ENCODE measurements around the gene LDB2. TPM values are rescaled to one million over a fixed set of nuclear protein-coding genes. Genes with fewer than 3 reads are reported as not detected.

LDB2 gene
- total and polyA plus RNA-seq, 3 donors from 2014 or later = 14.6 to 17.8 (median 15.7) TPM

GRCh38 chr4:16818005-16818404, 80.4 kb downstream of the LDB2 start:
- H3K36me3 ChIP-seq (ENCODE audit: low read depth, missing control alignments) = no peaks in the 10 kb centered on the region
- TF ChIP-seq POLR2A (IDR thresholded peaks at IDR 0.05) = no peak
- TF ChIP-seq CTCF (IDR thresholded peaks at IDR 0.05) = no peak
- WGBS, 2 donors = 90 to 95% methylated on average over 3 of the region's 3 CpGs
- no peaks in the 10 kb centered on the region for H3K9me3 ChIP-seq
- intact Hi-C loops (cut with DNase I; ENCODE audit: low total_unique reads) = no loop called here
- H3K27me3 ChIP-seq = no peaks in the 10 kb centered on the region
- DNase-seq = no peak
- H3K4me1 ChIP-seq = peaks cover 3% of the 10 kb centered on the region
- no peak overlapping the region for H3K4me3 ChIP-seq
- no peak overlapping the region for H3K27ac ChIP-seq

GRCh38 chr4:16817286-16817685, 81.2 kb downstream of the LDB2 start:
- DNase-seq = no peak
- H3K27me3 ChIP-seq = no peaks in the 10 kb centered on the region
- TF ChIP-seq CTCF (IDR thresholded peaks at IDR 0.05) (no peak), POLR2A (IDR thresholded peaks at IDR 0.05) (no peak)
- intact Hi-C loops (cut with DNase I; ENCODE audit: low total_unique reads) = no loop called here
- no peaks in the 10 kb centered on the region for H3K36me3 ChIP-seq (ENCODE audit: low read depth, missing control alignments)
- H3K4me3 ChIP-seq = no peak overlapping the region
- H3K9me3 ChIP-seq = no peaks in the 10 kb centered on the region
- 98 to 100% methylated on average over 1 of the region's 1 CpG for WGBS, 2 donors
- no peak overlapping the region for H3K27ac ChIP-seq
- H3K4me1 ChIP-seq = peaks cover 3% of the 10 kb centered on the region

GRCh38 chr4:16814361-16814760, 84.1 kb downstream of the LDB2 start:
- 52 to 86% methylated on average over 1 of the region's 1 CpG for WGBS, 2 donors
- intact Hi-C loops (cut with DNase I; ENCODE audit: low total_unique reads) = no loop called here
- no peak overlapping the region for H3K4me3 ChIP-seq
- H3K4me1 ChIP-seq = no peaks in the 10 kb centered on the region
- H3K9me3 ChIP-seq = no peaks in the 10 kb centered on the region
- no peak overlapping the region for H3K27ac ChIP-seq
- no peak for TF ChIP-seq CTCF (IDR thresholded peaks at IDR 0.05)
- no peak for TF ChIP-seq POLR2A (IDR thresholded peaks at IDR 0.05)
- no peaks in the 10 kb centered on the region for H3K36me3 ChIP-seq (ENCODE audit: low read depth, missing control alignments)
- H3K27me3 ChIP-seq = no peaks in the 10 kb centered on the region
- DNase-seq = no peak

GRCh38 chr4:16812041-16812440, 86.4 kb downstream of the LDB2 start:
- H3K27ac ChIP-seq = no peak overlapping the region
- H3K4me3 ChIP-seq = no peak overlapping the region
- DNase-seq = no peak
- WGBS, 2 donors = 82 to 91% methylated on average over 3 of the region's 3 CpGs
- TF ChIP-seq CTCF (IDR thresholded peaks at IDR 0.05) (no peak), POLR2A (IDR thresholded peaks at IDR 0.05) (no peak)
- no peaks in the 10 kb centered on the region for H3K27me3 ChIP-seq
- no peaks in the 10 kb centered on the region for H3K4me1 ChIP-seq
- intact Hi-C loops (cut with DNase I; ENCODE audit: low total_unique reads) = no loop called here
- H3K9me3 ChIP-seq = no peaks in the 10 kb centered on the region
- H3K36me3 ChIP-seq (ENCODE audit: low read depth, missing control alignments) = no peaks in the 10 kb centered on the region

GRCh38 chr4:16809943-16810342, 88.5 kb downstream of the LDB2 start:
- WGBS, 2 donors = 76 to 87% methylated on average over 3 of the region's 3 CpGs
- H3K27ac ChIP-seq = no peak overlapping the region
- no peak overlapping the region for H3K4me3 ChIP-seq
- no peaks in the 10 kb centered on the region for H3K36me3 ChIP-seq (ENCODE audit: low read depth, missing control alignments)
- no peaks in the 10 kb centered on the region for H3K4me1 ChIP-seq
- H3K27me3 ChIP-seq = no peaks in the 10 kb centered on the region
- no peaks in the 10 kb centered on the region for H3K9me3 ChIP-seq
- intact Hi-C loops (cut with DNase I; ENCODE audit: low total_unique reads) = no loop called here
- TF ChIP-seq POLR2A (IDR thresholded peaks at IDR 0.05) (no peak), CTCF (IDR thresholded peaks at IDR 0.05) (no peak)
- no peak for DNase-seq
